Fibroblast of lung (primary cell): ENCODE measurements around the gene SLIT3. TPM values are rescaled to one million over a fixed set of nuclear protein-coding genes. Genes with fewer than 3 reads are reported as not detected.

ENCODE experiments used
- DNase-seq, 2 donors: peaks; one replicate each; pipeline versions ENCODE4 v3.0.0 to v3.0.0-alpha.2; 2010; ENCODE audit warnings: low read depth in 2 of 2
- H2AFZ ChIP-seq: 2 replicates; pipeline ENCODE4 v1.5.1; 2012; ENCODE audit warnings: low read length, control low read depth, inconsistent platforms
- H3K27ac ChIP-seq: 2 replicates; pipeline ENCODE4 v1.5.1; 2011; ENCODE audit warnings: low read length, control low read depth; ENCODE audit not compliant: insufficient read depth
- H3K27me3 ChIP-seq: 2 replicates; pipeline ENCODE4 v1.5.1; 2011; ENCODE audit warnings: mild to moderate bottlenecking, low read length; ENCODE audit not compliant: control insufficient read depth, insufficient read depth
- H3K36me3 ChIP-seq: 2 replicates; pipeline ENCODE4 v1.5.1; 2011; ENCODE audit warnings: low read length; ENCODE audit not compliant: control insufficient read depth, insufficient read depth
- H3K4me1 ChIP-seq: 2 replicates; pipeline ENCODE4 v1.5.1; 2011; ENCODE audit warnings: low read length; ENCODE audit not compliant: control insufficient read depth, insufficient read depth; ENCODE audit errors: extremely low read depth
- H3K4me2 ChIP-seq: 2 replicates; pipeline ENCODE4 v1.5.1; 2011; ENCODE audit warnings: low read length, control low read depth; ENCODE audit not compliant: insufficient read depth; ENCODE audit errors: extremely low read depth
- H3K4me3 ChIP-seq, 4 experiments: fragments of 200-600 bp in 1 of 4; sonication (generic) in 1 of 4; replicated peaks in 1 of 4; 2 replicates each; pipeline ENCODE4 v1.5.1; 2011 to 2016; ENCODE audit warnings: low read length in 4 of 4, low read depth in 3 of 4, mild to moderate bottlenecking in 3 of 4, control low read depth in 2 of 4, inconsistent platforms in 1 of 4, mixed read lengths in 1 of 4; ENCODE audit not compliant: insufficient read depth in 1 of 4; ENCODE audit errors: control extremely low read depth in 1 of 4
- H3K79me2 ChIP-seq: 2 replicates; pipeline ENCODE4 v1.5.1; 2012; ENCODE audit warnings: mild to moderate bottlenecking, low read length, inconsistent platforms; ENCODE audit not compliant: control insufficient read depth, insufficient read depth
- H3K9ac ChIP-seq: 2 replicates; pipeline ENCODE4 v1.5.1; 2011; ENCODE audit warnings: mild to moderate bottlenecking, low read length, control low read depth; ENCODE audit not compliant: insufficient read depth
- H3K9me3 ChIP-seq: 2 replicates; pipeline ENCODE4 v1.5.1; 2012; ENCODE audit warnings: low read depth, low read length; ENCODE audit not compliant: control insufficient read depth, insufficient read depth
- H4K20me1 ChIP-seq: 2 replicates; pipeline ENCODE4 v1.5.1; 2011; ENCODE audit warnings: low read length; ENCODE audit not compliant: control insufficient read depth, insufficient read depth; ENCODE audit errors: extremely low read depth
- EZH2 ChIP-seq: IDR thresholded peaks from 2 replicates; pipeline ENCODE4 v1.5.1; 2012; ENCODE audit warnings: low read length, control low read depth, mild to moderate bottlenecking; ENCODE audit errors: missing control alignments
- polyA plus RNA-seq, 2 donors: library from polyadenylated mRNA; depleted of rRNA in 1 of 2; stranded (reverse) in 1 of 2; unstranded in 1 of 2; fragments of >200 nt; gene quantifications; 2 replicates each; pipeline ENCODE4 v1.2.1, GENCODE V29; 2011 to 2012; ENCODE audit warnings: missing spikeins in 1 of 2
- total RNA-seq: library from RNA; depleted of rRNA; stranded (reverse); fragments of >200 nt; gene quantifications from 2 replicates; pipeline ENCODE4 v1.2.1, GENCODE V29; 2014
- TF ChIP-seq, protein P1 (sequence below), 2 donors: IDR thresholded peaks in 1 of 2; conservative IDR thresholded peaks in 1 of 2; 1 replicate in 1 of 2; 2 replicates in 1 of 2; pipeline ENCODE4 v1.5.1; 2011 to 2012; ENCODE audit warnings: low read length in 2 of 2, control low read depth in 1 of 2, inconsistent platforms in 1 of 2, low read depth in 1 of 2, mild to moderate bottlenecking in 1 of 2

Gene SLIT3
- total and polyA plus RNA-seq, 2 donors (not counting 1 experiment from before 2014, with no cell fraction given) = 1.6 to 4.6 TPM

DNA sequence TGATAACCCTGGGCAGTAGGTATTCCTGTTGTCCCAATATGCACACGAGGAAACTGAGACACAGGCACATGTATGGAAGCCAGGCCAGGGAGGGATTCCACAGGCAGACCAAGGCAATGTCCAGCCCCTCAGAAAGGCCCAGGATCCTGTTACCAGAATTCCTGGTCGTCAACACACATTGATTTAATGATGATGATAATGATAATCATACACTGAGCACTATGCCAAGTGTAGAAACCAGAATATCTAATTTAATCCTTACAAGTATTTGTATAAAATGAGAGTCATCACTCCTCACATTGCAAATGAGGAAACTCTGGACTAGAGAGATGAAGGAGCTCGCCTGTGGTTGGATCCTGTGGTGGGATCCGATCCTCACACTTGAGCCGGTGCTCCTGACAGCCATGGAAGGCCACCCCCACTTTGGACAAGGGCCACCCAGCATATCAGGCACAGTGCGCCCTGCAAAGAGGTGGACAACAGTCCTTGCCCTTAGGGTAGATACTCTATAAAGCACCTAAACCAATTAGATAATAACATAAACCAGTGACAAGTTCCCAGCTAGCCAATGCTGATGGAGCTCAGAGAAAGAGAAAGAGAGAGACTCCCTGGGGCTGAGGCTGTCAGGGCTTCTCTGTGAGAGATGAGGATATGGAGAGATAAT lies 185.3 kb downstream of the SLIT3 start:
- DNase-seq = no peak
- H3K9ac ChIP-seq = no peak overlapping the region
- no peaks in the 10 kb centered on the region for H3K27me3 ChIP-seq
- H2AFZ ChIP-seq = no peak overlapping the region
- no peaks in the 10 kb centered on the region for H4K20me1 ChIP-seq
- H3K27ac ChIP-seq = no peak overlapping the region
- no peaks in the 10 kb centered on the region for H3K9me3 ChIP-seq
- TF ChIP-seq, protein P1, sequence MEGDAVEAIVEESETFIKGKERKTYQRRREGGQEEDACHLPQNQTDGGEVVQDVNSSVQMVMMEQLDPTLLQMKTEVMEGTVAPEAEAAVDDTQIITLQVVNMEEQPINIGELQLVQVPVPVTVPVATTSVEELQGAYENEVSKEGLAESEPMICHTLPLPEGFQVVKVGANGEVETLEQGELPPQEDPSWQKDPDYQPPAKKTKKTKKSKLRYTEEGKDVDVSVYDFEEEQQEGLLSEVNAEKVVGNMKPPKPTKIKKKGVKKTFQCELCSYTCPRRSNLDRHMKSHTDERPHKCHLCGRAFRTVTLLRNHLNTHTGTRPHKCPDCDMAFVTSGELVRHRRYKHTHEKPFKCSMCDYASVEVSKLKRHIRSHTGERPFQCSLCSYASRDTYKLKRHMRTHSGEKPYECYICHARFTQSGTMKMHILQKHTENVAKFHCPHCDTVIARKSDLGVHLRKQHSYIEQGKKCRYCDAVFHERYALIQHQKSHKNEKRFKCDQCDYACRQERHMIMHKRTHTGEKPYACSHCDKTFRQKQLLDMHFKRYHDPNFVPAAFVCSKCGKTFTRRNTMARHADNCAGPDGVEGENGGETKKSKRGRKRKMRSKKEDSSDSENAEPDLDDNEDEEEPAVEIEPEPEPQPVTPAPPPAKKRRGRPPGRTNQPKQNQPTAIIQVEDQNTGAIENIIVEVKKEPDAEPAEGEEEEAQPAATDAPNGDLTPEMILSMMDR (conservative IDR thresholded peaks at IDR 0.05 in 1 of 2, IDR thresholded peaks at IDR 0.05 in 1 of 2; ENCODE audit: low read depth in 1 of 2, low read length in 2 of 2) = no peak
- TF ChIP-seq EZH2 = no peak
- H3K4me3 ChIP-seq = no peak overlapping the region
- no peak overlapping the region for H3K4me2 ChIP-seq
- H3K4me1 ChIP-seq = no peaks in the 10 kb centered on the region
- H3K79me2 ChIP-seq = no peaks in the 10 kb centered on the region
- no peaks in the 10 kb centered on the region for H3K36me3 ChIP-seq

DNA sequence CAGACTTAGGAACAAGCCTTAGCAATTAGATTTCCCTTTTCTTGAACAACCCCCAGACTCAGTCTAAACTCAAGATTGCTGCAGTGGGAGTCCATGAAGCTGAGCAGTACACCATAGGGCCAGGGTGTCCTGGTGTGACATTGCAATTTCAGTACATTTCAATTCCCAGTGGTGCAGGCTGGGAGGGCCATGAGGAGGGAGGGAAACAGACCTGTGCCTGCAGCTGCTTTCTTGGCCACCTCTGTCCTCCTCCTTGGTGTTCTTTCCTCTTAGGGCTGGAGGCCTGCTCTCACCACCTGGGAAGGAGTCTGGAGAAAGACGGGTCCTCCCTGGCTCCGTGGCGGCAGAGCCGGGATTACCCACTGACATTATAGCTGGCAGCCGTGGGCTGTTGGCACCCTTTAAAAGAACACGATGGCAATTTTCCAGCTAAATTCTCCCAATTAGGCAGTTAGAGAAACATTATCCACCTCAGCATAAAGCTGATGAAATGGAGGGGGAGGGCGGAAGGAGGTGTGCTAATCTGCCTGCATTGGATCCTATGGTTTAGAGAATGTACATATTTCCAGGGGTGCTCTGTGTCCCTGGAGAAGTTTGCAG lies 186.4 kb downstream of the SLIT3 start:
- H4K20me1 ChIP-seq = no peaks in the 10 kb centered on the region
- DNase-seq = no peak
- no peak overlapping the region for H3K4me3 ChIP-seq
- TF ChIP-seq, protein P1 (conservative IDR thresholded peaks at IDR 0.05 in 1 of 2, IDR thresholded peaks at IDR 0.05 in 1 of 2; ENCODE audit: low read depth in 1 of 2, low read length in 2 of 2) = no peak
- TF ChIP-seq EZH2 = no peak
- no peak overlapping the region for H3K9ac ChIP-seq
- H3K79me2 ChIP-seq = no peaks in the 10 kb centered on the region
- no peak overlapping the region for H3K4me2 ChIP-seq
- H3K9me3 ChIP-seq = no peaks in the 10 kb centered on the region
- H3K27me3 ChIP-seq = no peaks in the 10 kb centered on the region
- H3K4me1 ChIP-seq = no peaks in the 10 kb centered on the region
- H3K36me3 ChIP-seq = no peaks in the 10 kb centered on the region
- H3K27ac ChIP-seq = no peak overlapping the region
- no peak overlapping the region for H2AFZ ChIP-seq

DNA sequence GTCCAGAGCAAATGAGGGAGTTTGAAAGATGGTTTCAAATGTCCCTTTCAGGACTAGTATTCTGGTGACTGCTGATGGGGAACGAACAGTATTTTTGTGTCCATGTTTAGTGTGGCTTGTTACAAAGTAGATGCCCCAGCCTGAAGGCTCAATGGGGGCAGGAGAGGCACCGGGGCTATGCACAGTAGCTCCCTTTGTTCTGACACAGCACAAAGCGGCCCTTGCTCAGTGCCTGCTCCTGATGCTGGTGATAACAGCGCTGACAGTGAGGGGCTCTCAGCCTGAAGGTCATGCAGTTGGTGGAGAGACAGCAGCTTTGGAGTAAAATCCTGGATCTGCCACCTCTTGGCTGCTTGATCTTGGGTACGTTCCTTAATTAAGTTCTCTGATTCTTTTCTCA lies 188.9 kb downstream of the SLIT3 start:
- Histone ChIP-seq H3K79me2 (no peaks in the 10 kb centered on the region), H3K4me2 (no peak overlapping the region), H3K9me3 (no peaks in the 10 kb centered on the region), H3K4me1 (no peaks in the 10 kb centered on the region), H3K4me3 (no peak overlapping the region), H3K27me3 (no peaks in the 10 kb centered on the region), H3K36me3 (no peaks in the 10 kb centered on the region), H3K27ac (no peak overlapping the region), H4K20me1 (no peaks in the 10 kb centered on the region), H3K9ac (no peak overlapping the region), H2AFZ (no peak overlapping the region)
- TF ChIP-seq EZH2 = no peak
- TF ChIP-seq, protein P1 (conservative IDR thresholded peaks at IDR 0.05 in 1 of 2, IDR thresholded peaks at IDR 0.05 in 1 of 2; ENCODE audit: low read depth in 1 of 2, low read length in 2 of 2) = no peak
- DNase-seq = no peak
